Activated naive CD4-positive, alpha-beta T cell treated with anti-CD3 and anti-CD28 coated beads, Interleukin-2, amount 50 U/mL, for 16 hours (primary cell): ENCODE results near the gene MYO10.
A peak's percentile ranks its signal among the peaks of the same experiment; 100 is the strongest.

Experiments
- DNase-seq: peaks from one replicate; pipeline ENCODE4 v3.0.0-alpha.2; 2020

Gene MYO10

GRCh38 chr5:16943846-16944678, 8.0 kb upstream of the MYO10 start:
- no peak for DNase-seq

- no peak for DNase-seq
These were observed 1.5 kb upstream of the MYO10 start for GRCh38 chr5:16937503-16938161.

- no peak for DNase-seq
These were observed 926 bp upstream of the MYO10 start for GRCh38 chr5:16936989-16937438.

- DNase-seq, result peak; percentile 21
These were observed 598 bp downstream of the MYO10 start for GRCh38 chr5:16935231-16936149.

- no peak for DNase-seq
These were observed 1.4 kb downstream of the MYO10 start for GRCh38 chr5:16934677-16935153.

GRCh38 chr5:16934123-16934522, 2.0 kb downstream of the MYO10 start:
- DNase-seq, result no peak

GRCh38 chr5:16933337-16933736, 2.8 kb downstream of the MYO10 start:
- DNase-seq, result no peak

- no peak for DNase-seq
These were observed 3.7 kb downstream of the MYO10 start for GRCh38 chr5:16932401-16932800.

GRCh38 chr5:16931334-16932110, 4.6 kb downstream of the MYO10 start:
- DNase-seq, result no peak

- DNase-seq, result no peak
These were observed 5.6 kb downstream of the MYO10 start for GRCh38 chr5:16930496-16930895.

- no peak for DNase-seq
These were observed 6.3 kb downstream of the MYO10 start for GRCh38 chr5:16929831-16930230.

GRCh38 chr5:16929347-16929746, 6.7 kb downstream of the MYO10 start:
- no peak for DNase-seq

- no peak for DNase-seq
These were observed 8.5 kb downstream of the MYO10 start for GRCh38 chr5:16927613-16928012.

- no peak for DNase-seq
These were observed 9.7 kb downstream of the MYO10 start for GRCh38 chr5:16926417-16926816.

GRCh38 chr5:16924206-16924605, 11.9 kb downstream of the MYO10 start:
- DNase-seq, result no peak

GRCh38 chr5:16922430-16922829, 13.7 kb downstream of the MYO10 start:
- DNase-seq, result no peak

GRCh38 chr5:16921211-16921610, 14.9 kb downstream of the MYO10 start:
- DNase-seq, result no peak

- DNase-seq, result no peak
These were observed 15.8 kb downstream of the MYO10 start for GRCh38 chr5:16920109-16920816.

- DNase-seq, result no peak
These were observed 17.0 kb downstream of the MYO10 start for GRCh38 chr5:16918891-16919671.

GRCh38 chr5:16918156-16918555, 17.9 kb downstream of the MYO10 start:
- DNase-seq, result no peak
